CD4-positive, alpha-beta T cell (primary cell): Measurements from ENCODE around the gene UNC50. TPM values are rescaled to one million over a fixed set of nuclear protein-coding genes. Genes with fewer than 3 reads are reported as not detected.

Experiments
- ATAC-seq: fragments of 200-7000 bp; cut with Tn5 transposase; one replicate; pipeline ENCODE4 v1.10.0; 2022; ENCODE audit warnings: mild to moderate bottlenecking; ENCODE audit not compliant: poor library complexity
- CTCF ChIA-PET: fragments of 350-600 bp; sonication (Branson Sonifier 250); formaldehyde crosslinking; loops from one replicate; lab custom pipeline; 2021; ENCODE audit warnings: antibody characterized with exemption, inconsistent platforms; lab: Charles Lee
- POLR2A ChIA-PET: fragments of 350-600 bp; sonication (Branson Sonifier 250); formaldehyde crosslinking; loops from one replicate; lab custom pipeline; 2021; ENCODE audit warnings: antibody characterized with exemption, inconsistent platforms; lab: Charles Lee
- DNase-seq, 14 experiments: peaks; one replicate each; pipeline ENCODE4 v3.0.0-alpha.2; 2013 to 2020; ENCODE audit warnings: mixed read lengths in 2 of 14
- H3K27ac ChIP-seq, 2 donors: one replicate each; pipeline versions ENCODE4 v1.5.1 to v1.7.0; 2013; ENCODE audit warnings: low read length in 2 of 2, low read depth in 1 of 2, mild to moderate bottlenecking in 1 of 2
- H3K27me3 ChIP-seq, 2 experiments: 1 replicate in 1 of 2; 2 replicates in 1 of 2; pipeline versions ENCODE4 v1.6.1 to v1.7.0; 2013; ENCODE audit warnings: low read length in 2 of 2, control low read depth in 1 of 2, mild to moderate bottlenecking in 1 of 2, moderate library complexity in 1 of 2; ENCODE audit not compliant: insufficient read depth in 2 of 2, control insufficient read depth in 1 of 2
- H3K36me3 ChIP-seq: one replicate; pipeline ENCODE4 v1.6.1; 2013; ENCODE audit warnings: low read length, control low read depth; ENCODE audit not compliant: insufficient read depth
- H3K4me1 ChIP-seq: one replicate; pipeline ENCODE4 v1.6.1; 2013; ENCODE audit warnings: low read length, control low read depth; ENCODE audit not compliant: insufficient read depth
- H3K4me3 ChIP-seq: one replicate; pipeline ENCODE4 v1.5.1; 2013; ENCODE audit warnings: mild to moderate bottlenecking, low read length, moderate library complexity
- H3K9me3 ChIP-seq, 2 experiments: 1 replicate in 1 of 2; 2 replicates in 1 of 2; pipeline versions ENCODE4 v1.6.1 to v1.7.0; 2013; ENCODE audit warnings: low read length in 2 of 2, mild to moderate bottlenecking in 2 of 2, control low read depth in 1 of 2, moderate library complexity in 1 of 2; ENCODE audit not compliant: control insufficient read depth in 1 of 2, insufficient read depth in 1 of 2
- H3K27ac Mint-ChIP-seq: one replicate; pipeline ENCODE4 v1.8.0; 2020; ENCODE audit warnings: mixed read lengths
- H3K27me3 Mint-ChIP-seq: one replicate; pipeline ENCODE4 v1.8.0; 2021; ENCODE audit warnings: mixed read lengths
- H3K36me3 Mint-ChIP-seq: one replicate; pipeline ENCODE4 v1.8.0; 2021; ENCODE audit warnings: low read depth, mixed read lengths
- H3K4me1 Mint-ChIP-seq: one replicate; pipeline ENCODE4 v1.8.0; 2021; ENCODE audit warnings: low read depth, mixed read lengths
- H3K4me3 Mint-ChIP-seq: one replicate; pipeline ENCODE4 v1.8.0; 2020; ENCODE audit warnings: mild to moderate bottlenecking, mixed read lengths
- H3K9me3 Mint-ChIP-seq: one replicate; pipeline ENCODE4 v1.8.0; 2020; ENCODE audit warnings: mixed read lengths
- intact Hi-C, 2 experiments: fragments of 100-400 bp; cut with DNase I in 1 of 2; cut with micrococcal nuclease in 1 of 2; formaldehyde crosslinking; loops; one replicate each; pipeline versions ENCODE4 v1.15.1 to v1.9.0; 2023 to 2025; cut with DNase I, micrococcal nuclease
- total RNA-seq, 174 experiments: library from RNA in 2 of 174; stranded (reverse) in 2 of 174; gene quantifications; one replicate each; pipeline ENCODE4 v1.2.3 and lab custom pipeline; 2021 to 2026
- TF ChIP-seq, protein P1 (sequence below): fragments of 200-600 bp; IDR thresholded peaks from one replicate; pipeline ENCODE4 v1.8.0; 2022; ENCODE audit warnings: antibody characterized with exemption, mild to moderate bottlenecking

The UNC50 gene
- total RNA-seq, 2 experiments from 2014 or later, result 17.1 to 17.5 TPM

DNA sequence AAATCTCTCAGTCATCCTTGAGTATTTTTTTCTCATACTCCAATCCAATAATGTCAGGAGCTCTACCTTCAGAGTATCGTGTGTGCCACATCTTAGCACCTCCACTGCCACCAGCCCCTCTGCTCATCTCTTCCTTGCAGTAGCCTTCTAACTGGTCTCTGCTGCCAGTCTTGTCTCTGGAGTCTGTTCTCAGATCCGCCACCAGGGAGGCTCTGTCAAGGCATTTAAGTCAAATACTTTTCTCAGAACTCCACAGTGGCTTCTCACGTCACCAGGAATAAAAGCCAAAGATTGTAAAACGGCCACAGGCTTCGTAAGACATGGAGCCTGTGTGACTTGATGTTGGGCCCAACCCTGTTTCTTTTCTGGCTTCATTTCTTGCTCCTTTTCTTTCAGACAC is 7.1 kb downstream of the UNC50 start:
- Mint-ChIP-seq H3K36me3 (peaks cover 89% of the 10 kb centered on the region), H3K27me3 (no peaks in the 10 kb centered on the region), H3K4me3 (no peak overlapping the region), H3K4me1 (peaks cover 58% of the 10 kb centered on the region), H3K27ac (peak overlapping the region; percentile 82), H3K9me3 (no peaks in the 10 kb centered on the region)
- DNase-seq (no peak), ATAC-seq (no peak)
- Histone ChIP-seq H3K4me1 (peaks cover 2% of the 10 kb centered on the region), H3K4me3 (no peak overlapping the region), H3K27ac (no peak overlapping the region), H3K27me3 (no peaks in the 10 kb centered on the region), H3K9me3 (no peaks in the 10 kb centered on the region), H3K36me3 (peaks cover 65% of the 10 kb centered on the region)
- CTCF ChIA-PET, result no interaction called here
- POLR2A ChIA-PET, result no interaction called here
- TF ChIP-seq, protein P1, sequence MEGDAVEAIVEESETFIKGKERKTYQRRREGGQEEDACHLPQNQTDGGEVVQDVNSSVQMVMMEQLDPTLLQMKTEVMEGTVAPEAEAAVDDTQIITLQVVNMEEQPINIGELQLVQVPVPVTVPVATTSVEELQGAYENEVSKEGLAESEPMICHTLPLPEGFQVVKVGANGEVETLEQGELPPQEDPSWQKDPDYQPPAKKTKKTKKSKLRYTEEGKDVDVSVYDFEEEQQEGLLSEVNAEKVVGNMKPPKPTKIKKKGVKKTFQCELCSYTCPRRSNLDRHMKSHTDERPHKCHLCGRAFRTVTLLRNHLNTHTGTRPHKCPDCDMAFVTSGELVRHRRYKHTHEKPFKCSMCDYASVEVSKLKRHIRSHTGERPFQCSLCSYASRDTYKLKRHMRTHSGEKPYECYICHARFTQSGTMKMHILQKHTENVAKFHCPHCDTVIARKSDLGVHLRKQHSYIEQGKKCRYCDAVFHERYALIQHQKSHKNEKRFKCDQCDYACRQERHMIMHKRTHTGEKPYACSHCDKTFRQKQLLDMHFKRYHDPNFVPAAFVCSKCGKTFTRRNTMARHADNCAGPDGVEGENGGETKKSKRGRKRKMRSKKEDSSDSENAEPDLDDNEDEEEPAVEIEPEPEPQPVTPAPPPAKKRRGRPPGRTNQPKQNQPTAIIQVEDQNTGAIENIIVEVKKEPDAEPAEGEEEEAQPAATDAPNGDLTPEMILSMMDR, result no peak
- intact Hi-C loops, result no loop called here

DNA sequence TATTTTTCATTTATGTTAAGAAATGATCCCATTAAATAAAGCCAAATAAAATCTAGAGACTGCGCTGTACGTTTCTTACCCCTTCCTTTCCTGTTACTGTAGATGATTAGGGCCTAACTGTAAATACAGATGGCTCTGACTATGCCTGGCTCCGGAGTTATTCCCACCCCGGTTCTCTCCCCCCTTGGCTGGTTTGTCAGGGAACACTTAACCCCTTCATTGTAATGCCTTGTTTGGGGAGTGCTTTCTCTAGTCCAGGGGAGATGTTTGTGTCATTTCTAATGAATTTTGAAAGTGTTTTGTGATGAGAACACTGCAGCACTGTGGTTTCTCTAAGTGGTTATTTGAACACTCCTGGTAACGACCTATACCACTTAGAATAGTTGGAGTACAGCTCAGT is 8.8 kb downstream of the UNC50 start:
- peak overlapping the region; percentile 82 for H3K27ac Mint-ChIP-seq
- H3K9me3 Mint-ChIP-seq, result no peaks in the 10 kb centered on the region
- peaks cover 91% of the 10 kb centered on the region for H3K36me3 Mint-ChIP-seq
- peaks cover 46% of the 10 kb centered on the region for H3K4me1 Mint-ChIP-seq
- Histone ChIP-seq H3K4me1 (peaks cover 2% of the 10 kb centered on the region), H3K4me3 (no peak overlapping the region), H3K9me3 (no peaks in the 10 kb centered on the region), H3K27ac (no peak overlapping the region), H3K27me3 (no peaks in the 10 kb centered on the region), H3K36me3 (peaks cover 68% of the 10 kb centered on the region)
- TF ChIP-seq, protein P1, result no peak
- ChIA-PET POLR2A (interaction anchor here (0.5 to 1.2 kb wide), 5 partner anchors 8 to 207 kb away, joined by 3 to 6 read pairs (median 4); no protein-coding TSS in a partner anchor), CTCF (interaction anchor here (0.9 kb wide), 1 partner anchor 13 kb away, joined by 3 read pairs; no protein-coding TSS in a partner anchor)
- ATAC-seq (no peak), DNase-seq (no peak)
- H3K4me3 Mint-ChIP-seq, result no peak overlapping the region
- no peaks in the 10 kb centered on the region for H3K27me3 Mint-ChIP-seq
- intact Hi-C loops, result no loop called here

DNA sequence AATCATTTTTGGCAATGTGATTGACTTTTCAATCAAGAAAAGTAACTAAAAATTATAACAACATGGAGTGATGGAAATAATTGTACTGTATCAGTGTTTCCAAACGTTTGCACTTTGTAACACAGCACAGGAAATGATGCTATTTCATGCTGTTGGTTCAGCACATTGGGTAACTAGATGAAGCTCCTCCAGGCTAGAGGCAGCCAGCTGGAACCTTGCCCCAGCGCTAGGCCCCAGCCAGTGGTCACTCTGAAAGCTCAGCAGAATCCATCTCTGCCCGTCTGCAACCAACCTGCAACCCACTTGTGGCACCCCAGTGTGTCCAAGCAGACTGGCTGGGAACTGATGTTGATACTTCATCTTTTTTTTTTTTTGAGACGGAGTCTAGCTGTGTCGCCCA is 15.3 kb downstream of the UNC50 start:
- H3K4me1 Mint-ChIP-seq, result peaks cover 46% of the 10 kb centered on the region
- TF ChIP-seq, protein P1, result no peak
- ChIA-PET POLR2A (no interaction called here), CTCF (interaction anchor here (1.1 to 1.5 kb wide), 3 partner anchors 17 to 55 kb away, joined by 3 to 4 read pairs (median 3); no protein-coding TSS in a partner anchor)
- intact Hi-C loops, result no loop called here
- no peaks in the 10 kb centered on the region for H3K27me3 ChIP-seq
- H3K9me3 Mint-ChIP-seq, result no peaks in the 10 kb centered on the region
- H3K9me3 ChIP-seq, result no peaks in the 10 kb centered on the region
- H3K4me3 Mint-ChIP-seq, result no peak overlapping the region
- H3K4me3 ChIP-seq, result no peak overlapping the region
- H3K27ac Mint-ChIP-seq, result peak overlapping the region; percentile 85
- DNase-seq (no peak), ATAC-seq (peak; percentile 21)
- H3K27ac ChIP-seq, result no peak overlapping the region
- H3K36me3 ChIP-seq, result peaks cover 78% of the 10 kb centered on the region
- H3K27me3 Mint-ChIP-seq, result no peaks in the 10 kb centered on the region
- H3K36me3 Mint-ChIP-seq, result peaks cover 96% of the 10 kb centered on the region
- peaks cover 2% of the 10 kb centered on the region for H3K4me1 ChIP-seq
